KOPT-K1 (cell line): ENCODE measurements around the gene ABHD16A.
A peak's percentile ranks its signal among the peaks of the same experiment; 100 is the strongest.

Source experiments
- H3K27ac ChIP-seq: fragments of 200-600 bp; sonication (generic); 2 replicates; pipeline ENCODE4 v1.5.1; 2016; ENCODE audit warnings: antibody characterized with exemption, mild to moderate bottlenecking, low read depth, low read length; ENCODE audit not compliant: poor library complexity, severe bottlenecking
- H3K36me3 ChIP-seq: fragments of 200-600 bp; sonication (generic); 2 replicates; pipeline ENCODE4 v1.5.1; 2017; ENCODE audit warnings: antibody characterized with exemption, mild to moderate bottlenecking, low read length, moderate library complexity; ENCODE audit not compliant: insufficient read depth
- H3K9me3 ChIP-seq: fragments of 200-600 bp; sonication (generic); 2 replicates; pipeline ENCODE4 v1.5.1; 2017; ENCODE audit warnings: antibody characterized with exemption, low read length, mild to moderate bottlenecking; ENCODE audit not compliant: insufficient read depth, poor library complexity, severe bottlenecking

The ABHD16A gene

GRCh38 chr6:31702819-31703716 is at the start of gene ABHD16A:
ABHD16A (minus strand) TSS chr6:31703324; CDS start chr6:31703281, 43 bp downstream.
- Histone ChIP-seq H3K9me3 (no peaks in the 10 kb centered on the region), H3K36me3 (peaks cover 21% of the 10 kb centered on the region)

GRCh38 chr6:31752739-31753319 is 49.7 kb upstream of the ABHD16A start:
- Histone ChIP-seq H3K36me3 (peaks cover 38% of the 10 kb centered on the region), H3K27ac (no peak overlapping the region), H3K9me3 (no peaks in the 10 kb centered on the region)

More at GRCh38 chr6:31702819-31703716, at the start of gene ABHD16A:
- peak within 1 kb of the TSS; percentile 88 for H3K27ac ChIP-seq

- Histone ChIP-seq H3K9me3 (no peaks in the 10 kb centered on the region), H3K36me3 (peaks cover 55% of the 10 kb centered on the region), H3K27ac (no peak overlapping the region)
These were observed 47.4 kb upstream of the ABHD16A start for GRCh38 chr6:31750411-31751022.

GRCh38 chr6:31749301-31750036 is 46.3 kb upstream of the ABHD16A start:
- Histone ChIP-seq H3K9me3 (no peaks in the 10 kb centered on the region), H3K36me3 (peaks cover 65% of the 10 kb centered on the region)

GRCh38 chr6:31744422-31744821 is 41.3 kb upstream of the ABHD16A start:
- Histone ChIP-seq H3K9me3 (no peaks in the 10 kb centered on the region), H3K27ac (no peak overlapping the region), H3K36me3 (peaks cover 81% of the 10 kb centered on the region)

More at GRCh38 chr6:31749301-31750036, 46.3 kb upstream of the ABHD16A start:
- H3K27ac ChIP-seq, result no peak overlapping the region

GRCh38 chr6:31742894-31743293 is 39.8 kb upstream of the ABHD16A start:
- H3K27ac ChIP-seq, result no peak overlapping the region
- no peaks in the 10 kb centered on the region for H3K9me3 ChIP-seq
- H3K36me3 ChIP-seq, result peaks cover 65% of the 10 kb centered on the region

- Histone ChIP-seq H3K27ac (peak overlapping the region; percentile 98), H3K36me3 (peaks cover 55% of the 10 kb centered on the region)
These were observed 38.7 kb upstream of the ABHD16A start for GRCh38 chr6:31741815-31742214.

GRCh38 chr6:31740397-31741223 is 37.5 kb upstream of the ABHD16A start:
- peak overlapping the region; percentile 98 for H3K27ac ChIP-seq
- peaks cover 46% of the 10 kb centered on the region for H3K36me3 ChIP-seq
- H3K9me3 ChIP-seq, result no peaks in the 10 kb centered on the region

More at GRCh38 chr6:31741815-31742214, 38.7 kb upstream of the ABHD16A start:
- no peaks in the 10 kb centered on the region for H3K9me3 ChIP-seq

GRCh38 chr6:31739639-31740396 is 36.7 kb upstream of the ABHD16A start, which contains the start of gene MSH5:
MSH5 (plus strand) TSS chr6:31740005; CDS start chr6:31740467, 462 bp downstream.
- no peaks in the 10 kb centered on the region for H3K9me3 ChIP-seq
- peak within 1 kb of the TSS; percentile 98 for H3K27ac ChIP-seq
- H3K36me3 ChIP-seq, result peaks cover 38% of the 10 kb centered on the region

- peaks cover 35% of the 10 kb centered on the region for H3K36me3 ChIP-seq
- H3K27ac ChIP-seq, result peak overlapping the region; percentile 98
- no peaks in the 10 kb centered on the region for H3K9me3 ChIP-seq
These were observed 35.2 kb upstream of the ABHD16A start for GRCh38 chr6:31737991-31738979.

- Histone ChIP-seq H3K9me3 (no peaks in the 10 kb centered on the region), H3K36me3 (peaks cover 35% of the 10 kb centered on the region), H3K27ac (peak overlapping the region; percentile 98)
These were observed 34.3 kb upstream of the ABHD16A start for GRCh38 chr6:31737315-31737990.

GRCh38 chr6:31736768-31737314 is 33.7 kb upstream of the ABHD16A start:
- no peaks in the 10 kb centered on the region for H3K9me3 ChIP-seq
- peak overlapping the region; percentile 98 for H3K27ac ChIP-seq
- H3K36me3 ChIP-seq, result peaks cover 35% of the 10 kb centered on the region
